ENCODE data around the gene MUC5B.

- TF ChIP-seq GATA2 (IDR thresholded peaks at IDR 0.05; ENCODE audit: low read depth, low read length) (no peak), GATA3 (IDR thresholded peaks at IDR 0.05; ENCODE audit: low read depth, low read length) (no peak)
Measured at GRCh38 chr11:1202776-1203504, 19.9 kb upstream of the MUC5B start.
